PFSK-1 (cell line): ENCODE results near the gene CCT3.

Experiments
- POLR2AphosphoS5 ChIP-seq: IDR thresholded peaks from 2 replicates; pipeline ENCODE4 v1.6.1; 2012; ENCODE audit warnings: low read depth, mild to moderate bottlenecking, control low read depth, low read length, moderate library complexity
- SIN3A ChIP-seq: IDR thresholded peaks from 2 replicates; pipeline ENCODE4 v1.6.1; 2012; ENCODE audit warnings: mild to moderate bottlenecking, low read length, moderate library complexity, borderline replicate concordance; ENCODE audit not compliant: insufficient read depth
- TAF1 ChIP-seq: IDR thresholded peaks from 2 replicates; pipeline ENCODE4 v1.6.1; 2012; ENCODE audit warnings: low read length, control low read depth, borderline replicate concordance; ENCODE audit not compliant: insufficient read depth

DNA sequence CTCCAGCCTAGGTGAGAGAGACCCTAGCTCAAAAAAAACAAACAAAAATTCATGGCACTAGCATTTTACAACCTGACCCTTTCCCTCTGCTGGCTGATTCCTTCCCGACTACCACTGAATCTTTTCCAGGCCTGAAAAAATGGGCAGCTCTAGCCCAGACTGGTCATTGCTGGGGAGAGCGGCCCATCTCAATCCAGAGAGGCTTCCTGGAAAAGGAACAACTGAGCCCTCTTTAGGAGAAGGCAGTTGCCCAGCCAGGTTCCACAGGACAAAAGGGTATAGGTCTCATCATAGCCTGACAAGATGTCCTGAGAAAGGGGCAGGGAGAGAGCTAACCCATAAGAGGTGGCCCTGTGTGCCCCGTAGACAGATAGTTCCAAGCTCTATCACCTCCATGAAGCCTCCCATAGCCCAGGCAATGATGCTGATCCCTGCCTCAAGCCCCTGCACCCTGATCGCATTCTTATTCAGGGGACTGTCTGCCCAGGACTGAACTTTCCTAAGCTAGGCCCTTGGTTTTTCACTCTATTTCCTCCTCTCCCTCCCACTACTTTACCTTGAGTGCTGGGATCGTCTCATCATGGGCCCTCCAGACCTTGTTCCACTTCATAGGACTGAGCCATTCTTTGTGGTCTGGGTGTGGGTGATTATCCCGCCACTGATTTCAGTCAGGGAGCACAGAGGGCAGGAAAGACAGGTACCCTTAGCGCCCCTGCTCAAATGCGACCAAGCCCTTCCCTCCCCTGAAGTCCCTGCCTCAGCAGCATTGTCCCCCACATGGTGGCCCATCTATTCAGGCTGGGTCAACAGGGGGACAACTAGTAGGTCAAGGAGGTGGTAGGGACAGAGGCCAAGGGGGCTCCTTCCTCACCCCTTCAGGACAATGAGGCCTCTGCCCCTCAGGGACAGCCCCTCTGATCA is 49.1 kb upstream of the CCT3 start:
- TF ChIP-seq POLR2AphosphoS5 (no peak), TAF1 (no peak), SIN3A (no peak)
